Midbrain (tissue), 1 donor: Measurements from ENCODE around the gene AKR1C1.
"Not testable (repeated sequence)": the region's sequence is repeated elsewhere in the genome, so short reads cannot be mapped to it uniquely, and the experiment has no call there.

Source experiments
- DNase-seq: peaks from one replicate; lab custom pipeline; 2025; lab: John Stamatoyannopoulos, UW

AKR1C1 gene

DNA sequence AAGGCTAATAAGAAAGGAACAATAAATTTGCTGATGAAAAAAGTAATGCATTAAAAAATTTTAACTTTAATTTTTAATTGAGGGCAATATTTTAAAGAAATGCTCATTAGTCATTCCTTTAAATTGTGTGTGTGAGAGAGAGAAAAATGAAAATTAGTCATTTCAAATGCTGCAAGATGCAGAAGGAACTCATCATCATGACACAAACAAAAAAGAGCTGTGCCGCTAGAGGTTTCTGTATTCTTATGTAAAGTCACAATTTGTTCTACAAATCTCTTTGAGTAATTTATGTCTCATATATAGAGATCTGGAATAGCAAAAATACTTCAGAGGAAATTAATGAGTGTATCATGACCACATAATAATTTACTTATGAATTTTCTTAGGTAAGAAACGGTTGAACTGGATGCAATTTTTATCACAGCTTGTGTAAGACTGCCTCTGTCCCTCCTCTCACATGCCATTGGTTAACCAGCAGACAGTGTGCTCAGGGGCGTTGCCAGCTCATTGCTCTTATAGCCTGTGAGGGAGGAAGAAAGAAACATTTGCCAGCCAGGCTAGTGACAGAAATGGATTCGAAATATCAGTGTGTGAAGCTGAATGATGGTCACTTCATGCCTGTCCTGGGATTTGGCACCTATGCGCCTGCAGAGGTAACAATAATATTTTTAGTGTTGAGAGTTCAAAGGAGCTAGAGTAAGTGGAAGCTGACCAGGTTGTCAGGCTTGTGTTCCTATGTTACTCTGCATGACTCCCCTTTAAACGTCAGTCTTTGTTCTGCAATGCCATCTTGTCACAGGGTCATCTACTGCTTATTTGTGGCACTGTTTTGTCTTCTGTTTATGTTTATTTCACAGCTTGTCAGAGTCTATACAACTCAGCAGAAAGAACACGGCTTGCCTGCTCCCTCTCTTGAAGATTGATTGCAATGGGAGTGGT, at the start of gene AKR1C1:
Gene AKR1C1 (plus strand): TSS at position 540 of the 939 bp plus-strand sequence. CDS start 30 bp downstream, at position 570.
- DNase-seq: not testable (repeated sequence)

DNA sequence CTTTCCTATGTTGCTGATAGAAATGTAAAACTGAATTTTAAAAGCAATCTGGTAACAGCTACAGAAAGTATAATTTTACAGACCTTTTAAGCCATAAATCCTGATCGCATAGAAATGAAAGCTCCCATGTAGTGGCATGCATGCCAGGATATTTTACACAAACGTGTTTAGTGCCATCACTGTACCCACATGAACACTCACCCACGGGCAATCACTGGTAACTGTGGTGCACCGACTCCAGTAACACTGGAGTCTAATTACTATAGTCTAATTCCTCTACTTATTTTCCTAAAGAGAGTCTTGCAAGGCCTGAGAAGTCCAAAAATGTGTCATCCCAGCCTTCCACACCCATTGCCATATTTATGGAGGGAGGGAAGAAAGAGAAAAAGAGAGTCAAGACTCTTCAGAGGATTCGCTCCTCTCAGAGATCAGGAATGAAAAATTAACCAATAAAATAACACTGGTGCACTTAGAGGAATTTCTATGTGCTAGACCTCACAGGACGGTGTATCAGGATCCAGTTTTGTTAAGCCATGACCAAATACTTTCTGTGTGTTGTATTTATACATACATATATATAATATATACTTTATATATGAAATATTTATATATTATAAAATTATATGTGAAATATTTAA, 48.9 kb upstream of the AKR1C1 start:
- no peak for DNase-seq

DNA sequence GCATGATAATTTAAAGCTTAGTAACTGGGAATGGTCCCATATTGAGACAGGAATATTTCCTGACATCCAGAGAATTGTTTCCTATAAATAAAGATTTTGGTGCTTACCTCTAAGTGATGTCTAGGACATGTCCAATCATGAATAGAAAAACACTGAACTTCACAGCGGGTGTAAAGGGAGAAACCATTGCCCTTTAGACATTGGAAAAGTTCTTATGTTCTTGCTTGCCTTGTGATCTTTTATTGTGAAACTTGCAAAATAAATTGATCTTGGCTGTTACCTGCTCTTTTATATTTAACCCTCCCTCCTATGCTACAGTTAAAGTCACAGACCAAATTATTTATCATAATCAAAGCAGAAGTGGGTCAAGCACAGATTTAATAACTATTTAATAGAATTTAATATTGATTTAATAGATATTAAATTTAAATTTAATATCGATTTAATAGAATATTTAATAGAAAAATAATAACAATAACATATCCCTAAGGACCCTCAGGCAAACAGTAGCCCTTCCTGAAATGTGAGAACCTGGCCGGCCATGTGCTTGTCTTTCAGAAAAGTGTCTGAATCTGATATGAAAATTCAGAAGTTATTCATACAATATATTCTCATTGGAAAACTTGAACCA, 47.0 kb upstream of the AKR1C1 start:
- DNase-seq: no peak

DNA sequence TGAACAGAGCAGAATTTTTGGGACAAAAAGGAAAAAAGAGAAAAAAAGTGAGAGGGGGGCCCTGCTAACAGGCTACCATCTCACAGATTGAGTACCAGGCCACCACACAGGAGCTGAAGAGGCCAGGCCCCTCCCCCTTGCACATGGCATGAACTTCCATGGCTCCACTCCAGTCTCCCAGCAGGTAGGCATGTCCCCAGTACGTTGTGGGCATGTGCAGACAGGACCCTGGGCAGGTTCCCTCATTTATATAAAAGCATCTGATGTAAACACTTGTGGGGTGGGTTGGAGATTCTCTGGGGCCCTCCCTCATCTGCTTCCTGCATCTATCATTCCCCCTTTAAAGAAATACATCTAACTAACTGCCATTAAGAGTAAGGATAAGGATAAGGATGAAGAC, 45.0 kb upstream of the AKR1C1 start:
- DNase-seq: no peak

DNA sequence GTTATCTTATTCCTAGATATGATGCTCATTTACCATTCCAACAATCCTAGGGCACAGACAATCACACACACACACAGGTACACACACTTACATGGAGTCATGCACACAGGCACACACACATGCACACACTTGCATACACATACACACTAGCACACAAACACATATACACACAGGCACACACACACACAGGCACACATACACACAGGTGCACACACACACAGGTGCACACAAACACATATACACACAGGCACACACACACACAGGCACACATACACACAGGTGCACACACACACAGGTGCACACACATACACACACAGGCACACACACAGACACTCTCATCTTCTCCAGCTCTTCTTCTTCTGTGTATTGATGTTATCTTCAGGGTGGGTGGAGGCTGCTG, 38.7 kb upstream of the AKR1C1 start:
- not testable (repeated sequence) for DNase-seq

DNA sequence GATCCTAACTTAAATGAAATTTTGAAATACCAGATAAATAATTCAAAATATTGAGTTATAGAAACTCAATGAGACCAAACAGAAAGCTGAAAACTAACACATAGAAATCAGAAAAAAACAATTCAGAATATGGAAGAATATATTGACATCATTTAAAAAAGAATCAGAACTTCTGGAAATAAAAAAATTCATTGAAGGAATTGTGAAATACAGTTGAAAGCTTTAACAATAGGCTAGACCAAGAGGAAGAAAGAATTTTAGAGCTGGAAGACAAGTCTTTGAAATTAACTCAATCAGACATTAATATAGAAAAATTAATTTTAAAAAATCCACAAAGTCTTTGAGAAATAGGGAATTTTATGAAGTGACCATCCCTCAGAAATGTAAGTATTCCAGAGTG, 36.8 kb upstream of the AKR1C1 start:
- no peak for DNase-seq

DNA sequence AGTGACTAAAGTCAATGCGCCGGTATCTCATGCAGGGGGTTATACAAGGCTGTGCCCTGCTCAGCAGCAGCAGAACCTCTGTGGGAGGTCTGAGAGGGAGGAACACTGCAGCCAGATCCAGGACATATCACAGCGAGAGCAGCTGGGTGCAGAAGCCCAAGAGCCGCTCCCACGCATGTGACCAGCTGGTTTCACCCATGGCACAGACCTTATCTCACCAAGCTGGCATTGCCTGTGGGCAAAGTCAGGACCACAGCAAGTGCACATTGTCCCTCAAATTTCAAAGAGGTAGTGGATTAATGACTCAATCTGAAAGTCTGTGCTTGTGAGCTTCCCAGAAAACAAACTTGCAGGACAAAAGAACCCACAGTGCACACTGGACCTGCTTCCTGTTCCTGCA, 31.6 kb upstream of the AKR1C1 start:
- no peak for DNase-seq

DNA sequence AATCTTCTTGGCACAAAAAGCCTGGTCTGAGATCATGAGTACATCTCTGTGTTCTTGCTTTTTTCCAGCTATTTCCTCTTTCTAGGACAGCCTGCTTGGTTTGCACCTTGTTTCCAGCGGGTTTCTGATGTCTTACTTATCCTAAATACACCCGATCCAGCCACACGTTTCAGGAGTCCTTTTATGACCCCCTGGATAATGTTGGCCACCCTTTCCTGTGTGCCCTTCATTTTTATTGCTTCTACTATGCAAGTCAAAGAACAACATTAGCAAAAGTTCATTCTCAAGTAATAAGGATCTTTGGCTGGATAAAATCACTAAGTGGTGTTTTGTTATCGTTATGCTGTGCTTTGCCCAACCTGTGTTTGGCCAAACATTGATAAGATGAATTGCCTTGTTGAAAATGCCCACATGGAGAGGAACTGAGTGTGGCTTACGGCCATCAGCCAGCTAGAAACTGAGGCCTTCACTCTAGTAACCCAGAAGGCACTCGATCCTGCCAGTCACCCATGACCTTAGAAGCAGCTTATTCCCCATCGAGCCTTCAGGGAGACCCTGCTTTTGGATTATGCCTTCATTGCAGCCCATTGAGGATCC, 28.7 kb upstream of the AKR1C1 start:
- DNase-seq: no peak

DNA sequence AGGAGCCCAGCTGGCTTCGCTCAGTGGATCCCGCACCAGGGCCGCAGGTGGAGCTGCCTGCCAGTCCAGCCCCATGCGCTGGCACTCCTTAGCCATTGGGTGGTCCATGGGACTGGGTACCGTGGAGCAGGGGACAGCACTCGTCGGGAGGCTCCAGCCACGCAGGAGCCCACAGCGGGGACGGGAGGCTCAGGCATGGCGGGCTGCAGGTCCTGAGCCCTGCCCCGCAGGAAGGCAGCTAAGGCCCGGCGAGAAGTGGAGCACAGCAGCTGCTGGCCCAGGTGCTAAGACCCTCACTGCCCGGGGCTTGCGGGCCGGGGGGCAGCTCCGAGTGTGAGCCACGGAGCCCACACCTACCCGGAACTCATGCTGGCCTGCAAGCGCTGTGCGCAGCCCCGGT, 25.9 kb upstream of the AKR1C1 start:
- DNase-seq: no peak

DNA sequence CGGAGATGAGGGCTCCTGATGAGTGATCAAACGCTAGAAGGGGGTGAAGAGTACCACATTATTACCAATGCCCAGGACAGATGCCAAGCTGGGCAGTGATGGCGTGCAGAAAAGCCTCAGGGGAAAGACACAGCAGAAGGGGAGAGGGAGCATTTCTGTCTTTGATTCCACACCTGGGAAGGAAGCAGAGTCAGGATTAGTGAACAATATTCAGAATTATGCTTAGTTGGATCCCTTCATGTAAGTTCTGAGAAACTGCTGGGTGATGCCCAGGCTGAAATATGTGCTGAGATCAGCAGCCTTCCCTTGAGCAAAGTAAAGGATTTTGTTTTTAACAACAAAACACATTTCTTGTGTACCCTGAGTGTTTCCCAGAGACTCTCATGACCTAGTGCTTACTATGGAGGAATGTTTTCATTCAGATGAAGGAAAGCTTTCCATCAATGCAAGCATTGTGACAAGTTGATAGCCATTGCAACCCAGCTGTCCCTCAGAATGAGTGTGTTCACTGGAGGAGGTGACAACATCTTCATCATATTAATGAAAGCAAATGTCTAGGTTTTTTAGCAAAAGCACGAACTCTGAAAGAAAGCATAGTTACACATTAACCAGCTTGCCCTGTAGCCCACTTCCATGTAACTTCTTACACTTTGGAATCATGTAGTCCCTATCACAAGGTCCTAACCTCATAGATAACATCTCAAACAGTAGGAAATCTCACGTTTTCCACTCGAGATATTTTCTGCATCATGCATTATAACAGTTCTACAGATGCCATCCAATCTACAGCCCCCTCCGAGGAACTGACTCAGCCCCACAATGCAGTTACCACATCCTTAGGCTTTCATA, 23.8 kb upstream of the AKR1C1 start:
- no peak for DNase-seq

DNA sequence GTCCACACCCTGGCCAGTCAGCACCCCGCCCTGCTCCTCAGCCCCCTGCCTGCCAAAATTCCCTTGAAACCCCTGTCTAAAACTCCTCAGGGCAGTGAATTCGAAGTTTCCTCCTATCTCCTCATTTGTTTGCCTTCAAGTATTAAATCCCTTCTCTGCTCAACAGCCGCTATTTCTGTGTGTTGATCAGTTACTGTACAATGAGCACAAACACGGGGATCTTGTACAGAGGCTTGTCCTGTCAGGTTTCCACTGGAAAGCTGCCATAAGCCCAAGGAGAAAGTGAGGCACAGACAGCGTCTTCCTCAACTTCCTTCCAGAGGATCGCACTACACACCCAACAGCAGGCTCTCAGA, 23.2 kb upstream of the AKR1C1 start:
- DNase-seq: not testable (repeated sequence)

DNA sequence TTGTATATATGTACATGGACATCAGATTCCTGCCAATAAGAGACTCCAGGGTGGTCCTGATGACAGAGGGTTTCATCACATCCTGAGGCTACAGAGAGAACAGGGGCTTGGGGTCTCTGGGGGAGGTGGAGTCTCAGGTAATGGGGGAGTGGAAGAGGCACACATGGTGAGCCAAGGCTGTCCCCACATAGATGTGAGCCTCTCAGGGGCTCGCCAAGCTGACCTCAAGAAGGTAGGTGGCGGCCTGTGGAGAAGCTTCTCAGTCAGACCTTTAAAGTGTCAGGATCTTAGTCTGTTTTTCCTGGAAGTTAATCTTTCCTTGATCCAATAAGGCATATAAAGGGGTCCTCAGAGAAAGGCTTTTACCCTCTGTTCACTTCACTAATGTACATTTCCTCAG, 22.3 kb upstream of the AKR1C1 start:
- not testable (repeated sequence) for DNase-seq

DNA sequence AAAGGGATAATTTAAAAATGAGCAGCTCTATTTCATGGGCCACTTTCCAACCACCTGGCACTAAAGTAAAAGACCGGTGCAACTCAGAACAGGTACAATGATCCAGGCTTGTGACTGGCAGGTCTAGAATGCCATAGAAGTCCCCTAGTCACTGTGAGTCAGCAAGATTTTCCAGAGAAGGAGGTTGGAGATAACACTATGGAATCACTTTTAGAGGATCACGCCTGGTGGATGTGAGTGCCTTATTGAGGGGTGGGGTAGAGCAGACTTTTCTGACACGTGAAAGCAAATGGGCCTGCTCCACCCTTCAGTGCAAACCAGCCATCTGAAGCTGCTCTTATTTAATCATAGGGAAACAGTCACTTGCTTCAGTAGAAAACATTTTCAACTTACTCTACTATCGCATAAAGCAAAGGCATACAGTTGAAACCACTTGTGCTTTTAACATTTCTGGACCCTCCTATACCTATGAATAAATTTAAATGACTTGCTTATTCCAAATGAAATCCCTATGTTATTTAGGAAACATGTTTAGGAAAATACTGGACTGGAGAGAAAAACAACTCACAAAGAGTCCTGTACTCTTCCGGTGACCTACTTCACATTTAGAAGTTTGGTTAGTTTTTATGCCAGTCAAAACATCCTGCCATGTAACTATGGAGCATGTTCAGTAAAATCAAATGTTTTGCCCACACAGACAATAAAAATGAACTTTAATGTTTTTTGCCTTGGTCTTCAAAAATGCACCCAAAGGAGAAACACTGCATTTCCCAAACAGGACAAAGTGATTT, 21.5 kb upstream of the AKR1C1 start:
- DNase-seq: no peak

DNA sequence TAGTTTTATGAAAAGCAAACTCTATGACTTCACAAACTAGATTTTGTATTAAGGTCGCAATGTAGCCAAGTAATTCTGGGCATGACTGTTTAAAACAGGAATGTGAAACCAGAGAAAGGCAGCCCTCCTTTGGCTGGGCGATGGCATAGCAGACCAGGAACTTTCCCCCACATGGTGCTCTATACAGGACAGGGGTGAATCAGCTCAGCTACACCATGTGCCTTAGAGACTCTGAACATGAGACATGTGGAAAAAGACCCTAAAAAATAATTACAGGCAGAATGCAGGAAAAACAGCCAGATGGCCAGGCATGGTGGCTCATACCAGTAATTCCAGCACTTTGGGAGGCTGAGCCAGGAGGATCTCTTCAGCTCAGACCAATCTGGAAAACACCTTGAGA, 20.3 kb upstream of the AKR1C1 start:
- DNase-seq: not testable (repeated sequence)

DNA sequence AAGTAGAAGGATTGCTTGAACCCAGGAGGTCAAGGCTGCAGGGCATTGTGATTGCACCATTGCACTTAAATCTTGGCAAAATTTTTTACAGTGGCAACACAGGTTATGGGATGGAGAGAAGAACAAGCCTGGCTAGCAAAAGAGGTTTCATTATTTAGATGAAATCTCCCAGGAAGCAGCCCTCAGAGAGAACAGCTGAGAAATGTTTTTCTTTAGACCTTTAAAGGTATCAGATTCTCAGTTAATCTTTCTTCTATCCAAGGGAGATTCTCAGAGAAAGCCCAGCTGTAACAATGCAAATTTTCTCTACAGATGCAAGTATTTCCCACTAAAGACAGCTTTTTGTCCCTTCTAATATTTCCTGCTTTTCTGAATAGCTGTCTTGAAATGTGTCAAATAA, 19.8 kb upstream of the AKR1C1 start:
- DNase-seq: not testable (repeated sequence)

DNA sequence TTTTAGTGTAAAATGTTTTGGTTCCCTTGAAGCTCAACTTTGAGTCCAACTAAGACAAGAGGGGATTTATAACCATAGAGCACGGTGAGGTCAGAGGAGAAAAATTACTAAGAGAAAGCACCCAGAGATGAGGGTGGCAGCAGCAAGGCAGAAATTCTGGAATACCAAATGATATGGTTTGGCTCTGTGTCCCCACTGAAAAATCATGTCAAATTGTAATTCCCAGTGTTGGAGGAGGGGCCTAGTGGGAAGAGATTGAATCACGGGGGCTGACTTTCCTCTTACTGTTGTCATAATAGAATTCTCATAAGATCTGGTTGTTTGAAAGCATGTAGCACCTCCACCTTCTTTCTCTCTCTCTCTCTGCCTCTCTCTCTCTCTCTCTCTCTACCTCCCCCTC, 19.4 kb upstream of the AKR1C1 start:
- no peak for DNase-seq

DNA sequence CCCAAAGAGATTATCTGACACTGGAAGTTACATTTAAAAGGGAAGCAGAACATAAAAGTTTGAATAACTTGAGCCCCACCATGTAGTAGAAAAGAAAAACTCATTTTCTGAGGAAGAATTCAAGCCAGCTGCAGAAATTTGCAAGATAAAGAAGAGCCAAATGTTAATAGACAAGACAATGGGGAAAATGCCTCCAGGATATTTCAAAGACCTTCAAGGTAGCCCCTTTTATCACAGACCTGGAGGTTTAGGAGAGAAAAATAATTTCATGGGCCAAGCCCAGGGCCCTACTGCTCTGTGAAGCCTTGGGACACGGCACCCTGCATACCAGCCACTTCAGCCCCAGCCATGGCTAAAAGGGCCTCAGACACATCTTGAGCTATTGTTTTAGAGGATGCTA, 18.4 kb upstream of the AKR1C1 start:
- no peak for DNase-seq

DNA sequence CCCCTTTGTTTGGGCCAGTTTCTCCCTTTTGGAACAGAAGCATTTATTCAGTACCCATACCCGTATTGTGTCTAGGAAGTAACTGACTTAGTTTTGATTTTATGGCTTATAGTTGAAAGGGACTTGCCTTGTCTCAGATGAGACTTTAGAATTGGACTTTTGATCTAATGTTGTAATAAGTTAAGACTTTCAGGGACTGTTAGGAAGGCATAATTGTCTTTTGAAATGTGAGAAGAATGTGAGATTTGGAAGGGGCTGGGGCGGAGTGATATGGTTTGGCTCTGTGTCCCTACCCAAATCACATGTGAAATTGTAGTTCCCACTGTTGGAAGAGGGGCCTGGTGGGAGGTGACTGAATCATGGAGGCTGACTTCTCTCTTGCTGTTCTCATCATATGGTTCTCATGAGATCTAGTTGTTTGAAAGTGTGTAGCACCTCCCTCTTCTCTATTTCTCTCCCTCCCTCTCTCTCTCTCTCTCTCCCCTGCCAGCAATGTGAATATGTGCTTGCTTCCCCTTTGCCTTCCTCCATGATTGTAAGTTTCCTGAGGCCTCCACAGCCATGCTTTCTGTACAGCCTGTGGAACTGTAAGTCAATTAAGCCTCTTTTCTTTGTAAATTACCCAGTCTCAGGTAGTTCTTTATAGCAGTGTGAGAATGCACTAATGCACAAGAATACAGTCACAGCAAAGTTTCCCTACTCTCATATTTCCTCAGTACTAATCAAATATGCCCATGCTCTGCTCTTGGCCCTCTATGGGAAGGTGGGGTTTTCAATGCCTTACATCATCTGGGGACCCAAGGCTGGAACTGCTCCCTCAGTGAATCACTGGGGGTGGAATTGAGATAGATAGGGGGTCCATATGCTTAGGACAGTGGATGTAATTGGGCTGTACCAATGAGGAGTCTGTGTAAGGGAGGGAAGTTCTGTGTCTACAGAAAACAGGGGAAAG, 17.2 kb upstream of the AKR1C1 start:
- no peak for DNase-seq

DNA sequence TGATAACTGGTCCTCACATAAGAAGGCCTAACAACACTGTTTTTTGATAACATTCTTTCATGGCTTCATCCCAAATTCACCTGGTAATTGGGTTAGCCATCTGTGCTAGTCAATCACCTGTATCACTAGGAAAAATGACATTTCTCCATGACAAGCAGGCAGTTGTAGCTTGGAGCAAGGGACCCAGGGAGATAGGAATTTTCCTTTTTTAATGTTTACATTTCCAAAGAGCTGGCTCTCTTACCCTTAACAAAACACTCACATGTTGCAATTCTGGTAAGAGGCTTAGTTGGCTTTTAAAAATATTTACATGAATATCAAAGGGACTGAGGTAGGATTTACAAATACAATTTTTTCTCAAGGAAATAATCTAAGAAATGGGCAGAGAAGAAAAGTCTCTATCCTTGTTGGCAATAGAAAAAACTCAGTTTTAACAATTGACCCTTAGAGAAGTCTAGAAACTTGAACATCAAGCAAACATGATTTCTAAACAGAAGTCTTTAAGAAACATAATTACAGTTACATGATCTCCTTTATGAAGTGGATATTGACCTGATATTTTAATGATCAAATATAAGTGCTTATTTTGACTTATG, 16.1 kb upstream of the AKR1C1 start:
- no peak for DNase-seq
